MM.1S (cell line): Measurements from ENCODE around the gene TUSC7.

Source experiments
- DNase-seq: peaks from one replicate; pipeline ENCODE4 v3.0.0-alpha.2; 2015
- H2AFZ ChIP-seq: fragments of 300-600 bp; sonication (generic); 2 replicates; pipeline ENCODE4 v1.6.0; 2016; ENCODE audit warnings: antibody characterized with exemption, low read length
- H3F3A ChIP-seq: fragments of 300-600 bp; sonication (generic); 2 replicates; pipeline ENCODE4 v1.6.1; 2016; ENCODE audit warnings: mild to moderate bottlenecking, antibody characterized with exemption, low read length, moderate library complexity, mixed read lengths; ENCODE audit not compliant: insufficient read depth
- H3K27ac ChIP-seq: fragments of 300-600 bp; sonication (generic); 2 replicates; pipeline ENCODE4 v1.5.1; 2016; ENCODE audit warnings: mild to moderate bottlenecking, low read length
- H3K27me3 ChIP-seq: fragments of 300-600 bp; sonication (generic); replicated peaks from 2 replicates; pipeline ENCODE4 v1.6.0; 2016; ENCODE audit warnings: low read length; ENCODE audit not compliant: insufficient read depth
- H3K36me3 ChIP-seq: fragments of 300-600 bp; sonication (generic); replicated peaks from 2 replicates; pipeline ENCODE4 v1.6.1; 2016; ENCODE audit warnings: mild to moderate bottlenecking, low read length, mixed read lengths; ENCODE audit not compliant: insufficient read depth
- H3K4me1 ChIP-seq: fragments of 300-600 bp; sonication (generic); 2 replicates; pipeline ENCODE4 v1.6.1; 2016; ENCODE audit warnings: low read length, mixed read lengths
- H3K4me2 ChIP-seq: fragments of 300-600 bp; sonication (generic); 2 replicates; pipeline ENCODE4 v1.6.0; 2016; ENCODE audit warnings: low read depth, low read length
- H3K4me3 ChIP-seq: fragments of 300-600 bp; sonication (generic); 2 replicates; pipeline ENCODE4 v1.5.1; 2016; ENCODE audit warnings: low read length, mixed read lengths
- H3K79me2 ChIP-seq: fragments of 300-600 bp; sonication (generic); 2 replicates; pipeline ENCODE4 v1.6.1; 2016; ENCODE audit warnings: mixed run types, low read length, mixed read lengths
- H3K9ac ChIP-seq: fragments of 300-600 bp; sonication (generic); 2 replicates; pipeline ENCODE4 v1.6.1; 2016; ENCODE audit warnings: low read length, mixed read lengths
- H3K9me2 ChIP-seq: fragments of 300-600 bp; sonication (generic); replicated peaks from 2 replicates; pipeline ENCODE4 v1.6.1; 2016; ENCODE audit warnings: mild to moderate bottlenecking, low read length, mixed read lengths; ENCODE audit not compliant: insufficient read depth
- H3K9me3 ChIP-seq: fragments of 300-600 bp; sonication (generic); replicated peaks from 2 replicates; pipeline ENCODE4 v1.6.1; 2016; ENCODE audit warnings: mild to moderate bottlenecking, low read length, mixed read lengths; ENCODE audit not compliant: insufficient read depth
- H4K20me1 ChIP-seq: fragments of 300-600 bp; sonication (generic); 2 replicates; pipeline ENCODE4 v1.6.1; 2016; ENCODE audit warnings: mild to moderate bottlenecking, low read length, moderate library complexity, mixed read lengths; ENCODE audit not compliant: insufficient read depth
- CTCF ChIP-seq: fragments of 300-600 bp; sonication (generic); IDR thresholded peaks from 2 replicates; pipeline ENCODE4 v1.5.1; 2016; ENCODE audit warnings: antibody characterized with exemption, low read length, mixed read lengths
- EZH2 ChIP-seq: fragments of 300-600 bp; sonication (generic); optimal IDR thresholded peaks from 2 replicates; pipeline ENCODE3; 2017; ENCODE audit warnings: low read depth, mild to moderate bottlenecking, antibody characterized with exemption, low read length, mixed read lengths
- EZH2phosphoT487 ChIP-seq: fragments of 300-600 bp; sonication (generic); IDR thresholded peaks from 2 replicates; pipeline ENCODE4 v1.6.1; 2018; ENCODE audit warnings: antibody characterized with exemption, low read length

The TUSC7 gene

GRCh38 chr3:116734243-116734642, 24.7 kb downstream of the TUSC7 start:
- Histone ChIP-seq H3F3A (no peaks in the 10 kb centered on the region), H3K9me2 (no peaks in the 10 kb centered on the region), H3K36me3 (no peaks in the 10 kb centered on the region), H3K4me3 (no peak overlapping the region), H3K4me2 (no peak overlapping the region), H3K9me3 (no peaks in the 10 kb centered on the region), H3K27ac (no peak overlapping the region), H3K79me2 (no peaks in the 10 kb centered on the region), H2AFZ (no peak overlapping the region), H3K27me3 (no peaks in the 10 kb centered on the region), H3K4me1 (no peaks in the 10 kb centered on the region), H4K20me1 (no peaks in the 10 kb centered on the region), H3K9ac (no peak overlapping the region)
- TF ChIP-seq EZH2phosphoT487: no peak
- no peak for TF ChIP-seq EZH2
- no peak for TF ChIP-seq CTCF
- no peak for DNase-seq

GRCh38 chr3:116739678-116740077, 30.1 kb downstream of the TUSC7 start:
- H3F3A ChIP-seq: no peaks in the 10 kb centered on the region
- no peak overlapping the region for H3K4me3 ChIP-seq
- no peaks in the 10 kb centered on the region for H3K9me2 ChIP-seq
- H3K9ac ChIP-seq: no peak overlapping the region
- H3K36me3 ChIP-seq: no peaks in the 10 kb centered on the region
- no peak overlapping the region for H2AFZ ChIP-seq
- H3K79me2 ChIP-seq: no peaks in the 10 kb centered on the region
- no peak overlapping the region for H3K4me2 ChIP-seq
- no peaks in the 10 kb centered on the region for H3K27me3 ChIP-seq
- no peaks in the 10 kb centered on the region for H4K20me1 ChIP-seq
- TF ChIP-seq EZH2 (no peak), EZH2phosphoT487 (no peak), CTCF (no peak)
- H3K4me1 ChIP-seq: no peaks in the 10 kb centered on the region
- DNase-seq: no peak
- H3K9me3 ChIP-seq: no peaks in the 10 kb centered on the region
- H3K27ac ChIP-seq: no peak overlapping the region

GRCh38 chr3:116740293-116740692, 30.7 kb downstream of the TUSC7 start:
- no peak overlapping the region for H3K4me3 ChIP-seq
- no peaks in the 10 kb centered on the region for H3K36me3 ChIP-seq
- H3K9me3 ChIP-seq: no peaks in the 10 kb centered on the region
- TF ChIP-seq EZH2phosphoT487 (no peak), EZH2 (no peak), CTCF (no peak)
- no peaks in the 10 kb centered on the region for H4K20me1 ChIP-seq
- no peaks in the 10 kb centered on the region for H3K9me2 ChIP-seq
- no peak overlapping the region for H2AFZ ChIP-seq
- DNase-seq: no peak
- H3K4me1 ChIP-seq: no peaks in the 10 kb centered on the region
- no peaks in the 10 kb centered on the region for H3K79me2 ChIP-seq
- no peak overlapping the region for H3K9ac ChIP-seq
- no peaks in the 10 kb centered on the region for H3K27me3 ChIP-seq
- H3K27ac ChIP-seq: no peak overlapping the region
- H3K4me2 ChIP-seq: no peak overlapping the region
- no peaks in the 10 kb centered on the region for H3F3A ChIP-seq
